NCI-H1105 treated with DMSO at 0.1 percent for 48 hours (cell line): ENCODE results near the gene DNAH1.

Source experiments
- DNase-seq: peaks from one replicate; lab custom pipeline; 2025; lab: John Stamatoyannopoulos, UW

DNAH1 gene

GRCh38 chr3:52433996-52434479, 117.9 kb downstream of the DNAH1 start:
- no peak for DNase-seq

- DNase-seq: no peak
Observed at GRCh38 chr3:52434491-52435115, 118.5 kb downstream of the DNAH1 start.

GRCh38 chr3:52435246-52436101, 119.4 kb downstream of the DNAH1 start:
- DNase-seq: no peak

- no peak for DNase-seq
Observed at GRCh38 chr3:52436500-52437149, 120.5 kb downstream of the DNAH1 start.

- no peak for DNase-seq
Observed at GRCh38 chr3:52437326-52438103, 121.4 kb downstream of the DNAH1 start.

- no peak for DNase-seq
Observed at GRCh38 chr3:52438104-52438376, 121.9 kb downstream of the DNAH1 start.

GRCh38 chr3:52438579-52439425, 122.7 kb downstream of the DNAH1 start:
- DNase-seq: no peak

- no peak for DNase-seq
Observed at GRCh38 chr3:52439426-52440248, 123.5 kb downstream of the DNAH1 start.

- no peak for DNase-seq
Observed at GRCh38 chr3:52440249-52440551, 124.1 kb downstream of the DNAH1 start.

- DNase-seq: no peak
Observed at GRCh38 chr3:52440671-52441070, 124.6 kb downstream of the DNAH1 start.

- DNase-seq: no peak
Observed at GRCh38 chr3:52441091-52441771, 125.1 kb downstream of the DNAH1 start.

- no peak for DNase-seq
Observed at GRCh38 chr3:52441772-52442332, 125.7 kb downstream of the DNAH1 start.

- no peak for DNase-seq
Observed at GRCh38 chr3:52442409-52443267, 126.5 kb downstream of the DNAH1 start.

- no peak for DNase-seq
Observed at GRCh38 chr3:52443268-52443610, 127.1 kb downstream of the DNAH1 start.

- no peak for DNase-seq
Observed at GRCh38 chr3:52443791-52444687, 127.9 kb downstream of the DNAH1 start.

GRCh38 chr3:52444860-52445793, 129.0 kb downstream of the DNAH1 start, which contains the start of gene SEMA3G:
SEMA3G (minus strand) TSS chr3:52445103; CDS start chr3:52445027, 76 bp downstream.
- DNase-seq: no peak

GRCh38 chr3:52446042-52446441, 129.9 kb downstream of the DNAH1 start:
- no peak for DNase-seq
